Measurements from ENCODE around the gene CDK19.

The CDK19 gene

DNA sequence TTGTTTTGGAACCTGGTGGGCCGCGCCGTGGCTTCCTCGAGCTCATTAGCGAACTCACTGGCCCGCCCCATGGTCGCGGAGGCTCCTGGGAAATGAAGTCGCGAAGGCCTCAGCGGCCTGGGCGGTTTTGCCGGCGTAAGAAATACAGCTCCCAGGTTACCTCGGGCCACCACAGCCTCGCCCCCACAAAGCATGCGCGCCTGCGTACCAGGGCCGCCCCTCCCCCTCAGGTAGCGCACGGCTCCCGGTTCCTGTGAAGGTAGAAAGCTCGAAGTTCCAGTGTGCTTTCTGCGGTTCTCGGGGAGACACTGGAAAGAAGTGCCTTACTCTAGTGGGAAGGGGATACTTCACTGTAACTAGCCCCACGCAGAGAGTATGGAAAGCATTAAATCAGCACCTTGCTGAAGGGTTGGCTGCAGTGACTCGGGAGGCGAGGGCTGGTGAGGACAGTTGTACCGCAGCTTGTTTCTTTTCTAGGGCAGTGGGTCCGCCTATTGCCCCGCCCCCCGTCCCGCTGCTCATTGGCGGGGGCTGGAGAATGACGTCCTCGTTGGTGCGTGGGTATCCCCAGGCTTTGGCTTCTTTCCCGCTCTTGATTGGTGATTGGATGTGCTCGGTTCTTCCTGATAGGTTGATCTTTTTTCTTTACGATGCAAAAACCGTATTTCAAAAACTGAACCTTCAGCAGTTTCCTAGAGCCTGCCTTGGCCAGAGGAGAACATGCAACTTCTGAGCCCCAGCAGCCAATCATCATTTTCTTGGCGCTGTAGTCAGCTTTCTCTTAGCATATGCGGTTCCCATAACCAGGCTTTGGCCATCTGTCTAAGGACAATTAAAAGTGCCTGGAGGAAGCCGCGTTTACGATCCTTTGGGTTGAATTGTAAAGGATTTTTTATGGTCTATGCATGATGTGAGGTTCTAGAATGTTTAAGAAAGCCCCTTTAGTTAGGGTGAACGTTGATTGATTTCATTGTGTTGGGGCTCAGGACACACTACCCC lies at the start of gene CDK19:
Gene CDK19 (minus strand): TSS at position 59 of the 999 bp plus-strand sequence. CDS start 333 bp downstream, outside the sequence.
- Histone ChIP-seq H3K27me3 (replicated peaks; ENCODE audit: control insufficient read depth, insufficient read depth, low read length) (no peaks in the 10 kb centered on the region), H3K36me3 (ENCODE audit: control insufficient read depth, insufficient read depth, low read length) (no peaks in the 10 kb centered on the region), H3K4me3 (replicated peaks; ENCODE audit: low read depth, low read length) (peak within 1 kb of the TSS; percentile 97)
- DNase-seq (ENCODE audit: extremely low read depth, insufficient read length), result peak; percentile 97
- TF ChIP-seq CTCF (IDR thresholded peaks at IDR 0.05; ENCODE audit: insufficient read depth, low read length, poor library complexity, severe bottlenecking), result no peak

DNA sequence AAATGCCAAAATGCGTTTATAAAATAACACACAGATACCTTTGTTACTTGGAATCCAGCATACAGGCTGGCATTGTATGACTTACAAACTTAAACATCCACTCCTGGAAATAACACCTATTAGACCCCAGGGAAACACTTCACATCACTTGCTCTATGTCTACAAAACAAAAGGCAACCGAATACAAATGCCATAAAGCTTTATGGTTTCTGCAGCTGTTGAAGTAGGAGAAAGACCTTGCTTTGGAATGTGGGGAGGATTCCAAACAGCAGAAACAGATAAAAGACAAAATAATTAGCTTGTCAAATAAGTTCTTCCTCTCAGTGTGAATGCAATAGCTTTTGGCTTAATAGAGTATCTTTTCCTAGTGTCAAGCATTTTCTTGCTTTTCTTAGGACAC lies 49.6 kb upstream of the CDK19 start:
- Histone ChIP-seq H3K27me3 (replicated peaks; ENCODE audit: control insufficient read depth, insufficient read depth, low read length) (no peaks in the 10 kb centered on the region), H3K36me3 (ENCODE audit: control insufficient read depth, insufficient read depth, low read length) (no peaks in the 10 kb centered on the region), H3K4me3 (replicated peaks; ENCODE audit: low read depth, low read length) (no peak overlapping the region)
- no peak for DNase-seq (ENCODE audit: extremely low read depth, insufficient read length)
- no peak for TF ChIP-seq CTCF (IDR thresholded peaks at IDR 0.05; ENCODE audit: insufficient read depth, low read length, poor library complexity, severe bottlenecking)

GRCh38 chr6:110859335-110859792 lies 44.1 kb upstream of the CDK19 start:
- Histone ChIP-seq H3K27me3 (replicated peaks; ENCODE audit: control insufficient read depth, insufficient read depth, low read length) (no peaks in the 10 kb centered on the region), H3K4me3 (replicated peaks; ENCODE audit: low read depth, low read length) (no peak overlapping the region), H3K36me3 (ENCODE audit: control insufficient read depth, insufficient read depth, low read length) (no peaks in the 10 kb centered on the region)
- DNase-seq (ENCODE audit: extremely low read depth, insufficient read length), result no peak
- TF ChIP-seq CTCF (IDR thresholded peaks at IDR 0.05; ENCODE audit: insufficient read depth, low read length, poor library complexity, severe bottlenecking), result no peak

- no peak for TF ChIP-seq CTCF (IDR thresholded peaks at IDR 0.05; ENCODE audit: insufficient read depth, low read length, poor library complexity, severe bottlenecking)
- Histone ChIP-seq H3K27me3 (replicated peaks; ENCODE audit: control insufficient read depth, insufficient read depth, low read length) (no peaks in the 10 kb centered on the region), H3K36me3 (ENCODE audit: control insufficient read depth, insufficient read depth, low read length) (no peaks in the 10 kb centered on the region), H3K4me3 (replicated peaks; ENCODE audit: low read depth, low read length) (no peak overlapping the region)
- no peak for DNase-seq (ENCODE audit: extremely low read depth, insufficient read length)
Observed at GRCh38 chr6:110858562-110859214, 43.4 kb upstream of the CDK19 start.

- no peaks in the 10 kb centered on the region for H3K36me3 ChIP-seq (ENCODE audit: control insufficient read depth, insufficient read depth, low read length)
- H3K4me3 ChIP-seq (replicated peaks; ENCODE audit: low read depth, low read length), result no peak overlapping the region
- DNase-seq (ENCODE audit: extremely low read depth, insufficient read length), result no peak
- no peaks in the 10 kb centered on the region for H3K27me3 ChIP-seq (replicated peaks; ENCODE audit: control insufficient read depth, insufficient read depth, low read length)
- no peak for TF ChIP-seq CTCF (IDR thresholded peaks at IDR 0.05; ENCODE audit: insufficient read depth, low read length, poor library complexity, severe bottlenecking)
Observed at GRCh38 chr6:110858016-110858415, 42.7 kb upstream of the CDK19 start.

All from GM06990 (cell line).